ENCODE data around the gene DPP8.
"Not testable (repeated sequence)": the region's sequence is repeated elsewhere in the genome, so short reads cannot be mapped to it uniquely, and the experiment has no call there.

Gene DPP8

GRCh38 chr15:65516997-65517865 is at the start of gene DPP8:
TSS of gene DPP8 (minus strand) at chr15:65517689. CDS start at chr15:65512553, 5,136 bp downstream.
- H3K4me1 ChIP-seq (ENCODE audit: control insufficient read depth in 2 of 2, insufficient read depth in 2 of 2, low read length in 2 of 2) = peaks cover 12 to 15% of the 10 kb centered on the region in 2 donors
- H3K27ac ChIP-seq (ENCODE audit: low read depth in 2 of 2, low read length in 2 of 2) = peak within 1 kb of the TSS; percentile 80 to 96

GRCh38 chr15:65561934-65562333 is 44.4 kb upstream of the DPP8 start:
- Histone ChIP-seq H3K9me3 (ENCODE audit: control insufficient read depth in 2 of 2, low read length in 2 of 2) (no peaks in the 10 kb centered on the region), H3K27ac (ENCODE audit: low read depth in 2 of 2, low read length in 2 of 2) (no peak overlapping the region), H3K27me3 (ENCODE audit: control insufficient read depth in 2 of 2, insufficient read depth in 2 of 2, low read length in 2 of 2) (no peaks in the 10 kb centered on the region), H3K4me3 (ENCODE audit: low read length in 2 of 2) (no peak overlapping the region), H3K9ac (ENCODE audit: low read depth in 1 of 2, low read length in 2 of 2) (no peak overlapping the region), H3K36me3 (ENCODE audit: control insufficient read depth in 2 of 2, insufficient read depth in 2 of 2, low read length in 2 of 2) (peaks cover 18 to 29% of the 10 kb centered on the region in 2 donors), H3K4me1 (ENCODE audit: control insufficient read depth in 2 of 2, insufficient read depth in 2 of 2, low read length in 2 of 2) (no peaks in the 10 kb centered on the region)

More at GRCh38 chr15:65516997-65517865, at the start of gene DPP8:
- peaks cover 1 to 5% of the 10 kb centered on the region in 2 donors for H3K36me3 ChIP-seq (ENCODE audit: control insufficient read depth in 2 of 2, insufficient read depth in 2 of 2, low read length in 2 of 2)
- H3K27me3 ChIP-seq (ENCODE audit: control insufficient read depth in 2 of 2, insufficient read depth in 2 of 2, low read length in 2 of 2) = no peaks in the 10 kb centered on the region
- no peaks in the 10 kb centered on the region for H3K9me3 ChIP-seq (ENCODE audit: control insufficient read depth in 2 of 2, low read length in 2 of 2)
- peak within 1 kb of the TSS; percentile 81 to 87 for H3K4me3 ChIP-seq (ENCODE audit: low read length in 2 of 2)
- peak within 1 kb of the TSS; percentile 83 to 85 for H3K9ac ChIP-seq (ENCODE audit: low read depth in 1 of 2, low read length in 2 of 2)

GRCh38 chr15:65559941-65560340 is 42.5 kb upstream of the DPP8 start:
- no peak overlapping the region for H3K4me3 ChIP-seq (ENCODE audit: low read length in 2 of 2)
- H3K4me1 ChIP-seq (ENCODE audit: control insufficient read depth in 2 of 2, insufficient read depth in 2 of 2, low read length in 2 of 2) = no peaks in the 10 kb centered on the region
- no peaks in the 10 kb centered on the region for H3K27me3 ChIP-seq (ENCODE audit: control insufficient read depth in 2 of 2, insufficient read depth in 2 of 2, low read length in 2 of 2)
- H3K9ac ChIP-seq (ENCODE audit: low read depth in 1 of 2, low read length in 2 of 2) = no peak overlapping the region
- H3K27ac ChIP-seq (ENCODE audit: low read depth in 2 of 2, low read length in 2 of 2) = no peak overlapping the region
- no peaks in the 10 kb centered on the region for H3K9me3 ChIP-seq (ENCODE audit: control insufficient read depth in 2 of 2, low read length in 2 of 2)
- peaks cover 23 to 37% of the 10 kb centered on the region in 2 donors for H3K36me3 ChIP-seq (ENCODE audit: control insufficient read depth in 2 of 2, insufficient read depth in 2 of 2, low read length in 2 of 2)

GRCh38 chr15:65558997-65559760 is 41.7 kb upstream of the DPP8 start:
- no peaks in the 10 kb centered on the region for H3K9me3 ChIP-seq (ENCODE audit: control insufficient read depth in 2 of 2, low read length in 2 of 2)
- peaks cover 21 to 36% of the 10 kb centered on the region in 2 donors for H3K36me3 ChIP-seq (ENCODE audit: control insufficient read depth in 2 of 2, insufficient read depth in 2 of 2, low read length in 2 of 2)
- no peaks in the 10 kb centered on the region for H3K4me1 ChIP-seq (ENCODE audit: control insufficient read depth in 2 of 2, insufficient read depth in 2 of 2, low read length in 2 of 2)
- no peaks in the 10 kb centered on the region for H3K27me3 ChIP-seq (ENCODE audit: control insufficient read depth in 2 of 2, insufficient read depth in 2 of 2, low read length in 2 of 2)
- H3K9ac ChIP-seq (ENCODE audit: low read depth in 1 of 2, low read length in 2 of 2) = no peak overlapping the region
- no peak overlapping the region for H3K4me3 ChIP-seq (ENCODE audit: low read length in 2 of 2)
- H3K27ac ChIP-seq (ENCODE audit: low read depth in 2 of 2, low read length in 2 of 2) = no peak overlapping the region

GRCh38 chr15:65558336-65558735 is 40.8 kb upstream of the DPP8 start:
- Histone ChIP-seq H3K36me3 (ENCODE audit: control insufficient read depth in 2 of 2, insufficient read depth in 2 of 2, low read length in 2 of 2) (peaks cover 16 to 34% of the 10 kb centered on the region in 2 donors), H3K27ac (ENCODE audit: low read depth in 2 of 2, low read length in 2 of 2) (no peak overlapping the region), H3K27me3 (ENCODE audit: control insufficient read depth in 2 of 2, insufficient read depth in 2 of 2, low read length in 2 of 2) (no peaks in the 10 kb centered on the region), H3K4me3 (ENCODE audit: low read length in 2 of 2) (no peak overlapping the region), H3K4me1 (ENCODE audit: control insufficient read depth in 2 of 2, insufficient read depth in 2 of 2, low read length in 2 of 2) (no peaks in the 10 kb centered on the region), H3K9ac (ENCODE audit: low read depth in 1 of 2, low read length in 2 of 2) (no peak overlapping the region), H3K9me3 (ENCODE audit: control insufficient read depth in 2 of 2, low read length in 2 of 2) (no peaks in the 10 kb centered on the region)

- Histone ChIP-seq H3K36me3 (ENCODE audit: control insufficient read depth in 2 of 2, insufficient read depth in 2 of 2, low read length in 2 of 2) (peaks cover 16 to 28% of the 10 kb centered on the region in 2 donors), H3K27ac (ENCODE audit: low read depth in 2 of 2, low read length in 2 of 2) (no peak overlapping the region), H3K9me3 (ENCODE audit: control insufficient read depth in 2 of 2, low read length in 2 of 2) (no peaks in the 10 kb centered on the region), H3K4me1 (ENCODE audit: control insufficient read depth in 2 of 2, insufficient read depth in 2 of 2, low read length in 2 of 2) (no peaks in the 10 kb centered on the region), H3K27me3 (ENCODE audit: control insufficient read depth in 2 of 2, insufficient read depth in 2 of 2, low read length in 2 of 2) (no peaks in the 10 kb centered on the region), H3K9ac (ENCODE audit: low read depth in 1 of 2, low read length in 2 of 2) (no peak overlapping the region), H3K4me3 (ENCODE audit: low read length in 2 of 2) (no peak overlapping the region)
These were observed 39.1 kb upstream of the DPP8 start for GRCh38 chr15:65556622-65557021.

- Histone ChIP-seq H3K27me3 (ENCODE audit: control insufficient read depth in 2 of 2, insufficient read depth in 2 of 2, low read length in 2 of 2) (no peaks in the 10 kb centered on the region), H3K4me3 (ENCODE audit: low read length in 2 of 2) (no peak overlapping the region), H3K9me3 (ENCODE audit: control insufficient read depth in 2 of 2, low read length in 2 of 2) (no peaks in the 10 kb centered on the region), H3K36me3 (ENCODE audit: control insufficient read depth in 2 of 2, insufficient read depth in 2 of 2, low read length in 2 of 2) (peaks cover 8 to 23% of the 10 kb centered on the region in 2 donors), H3K27ac (ENCODE audit: low read depth in 2 of 2, low read length in 2 of 2) (no peak overlapping the region), H3K4me1 (ENCODE audit: control insufficient read depth in 2 of 2, insufficient read depth in 2 of 2, low read length in 2 of 2) (no peaks in the 10 kb centered on the region), H3K9ac (ENCODE audit: low read depth in 1 of 2, low read length in 2 of 2) (no peak overlapping the region)
These were observed 36.2 kb upstream of the DPP8 start for GRCh38 chr15:65553691-65554090.

GRCh38 chr15:65552851-65553250 is 35.4 kb upstream of the DPP8 start:
- not testable (repeated sequence) for H3K4me1 ChIP-seq (ENCODE audit: control insufficient read depth in 2 of 2, insufficient read depth in 2 of 2, low read length in 2 of 2); H3K9ac ChIP-seq (ENCODE audit: low read depth in 1 of 2, low read length in 2 of 2); H3K27me3 ChIP-seq (ENCODE audit: control insufficient read depth in 2 of 2, insufficient read depth in 2 of 2, low read length in 2 of 2); H3K27ac ChIP-seq (ENCODE audit: low read depth in 2 of 2, low read length in 2 of 2); H3K4me3 ChIP-seq (ENCODE audit: low read length in 2 of 2); H3K9me3 ChIP-seq (ENCODE audit: control insufficient read depth in 2 of 2, low read length in 2 of 2)
- peaks cover 6 to 17% of the 10 kb centered on the region in 2 donors for H3K36me3 ChIP-seq (ENCODE audit: control insufficient read depth in 2 of 2, insufficient read depth in 2 of 2, low read length in 2 of 2)

GRCh38 chr15:65551183-65551582 is 33.7 kb upstream of the DPP8 start:
- Histone ChIP-seq H3K4me1 (ENCODE audit: control insufficient read depth in 2 of 2, insufficient read depth in 2 of 2, low read length in 2 of 2) (no peaks in the 10 kb centered on the region), H3K27me3 (ENCODE audit: control insufficient read depth in 2 of 2, insufficient read depth in 2 of 2, low read length in 2 of 2) (no peaks in the 10 kb centered on the region), H3K9ac (ENCODE audit: low read depth in 1 of 2, low read length in 2 of 2) (no peak overlapping the region), H3K27ac (ENCODE audit: low read depth in 2 of 2, low read length in 2 of 2) (no peak overlapping the region), H3K4me3 (ENCODE audit: low read length in 2 of 2) (no peak overlapping the region), H3K36me3 (ENCODE audit: control insufficient read depth in 2 of 2, insufficient read depth in 2 of 2, low read length in 2 of 2) (peaks cover under 1 to 7% of the 10 kb centered on the region in 2 donors), H3K9me3 (ENCODE audit: control insufficient read depth in 2 of 2, low read length in 2 of 2) (no peaks in the 10 kb centered on the region)

- Histone ChIP-seq H3K9ac (ENCODE audit: low read depth in 1 of 2, low read length in 2 of 2) (no peak overlapping the region), H3K4me1 (ENCODE audit: control insufficient read depth in 2 of 2, insufficient read depth in 2 of 2, low read length in 2 of 2) (no peaks in the 10 kb centered on the region), H3K36me3 (ENCODE audit: control insufficient read depth in 2 of 2, insufficient read depth in 2 of 2, low read length in 2 of 2) (peaks cover 0 to 7% of the 10 kb centered on the region in 2 donors), H3K27ac (ENCODE audit: low read depth in 2 of 2, low read length in 2 of 2) (no peak overlapping the region), H3K9me3 (ENCODE audit: control insufficient read depth in 2 of 2, low read length in 2 of 2) (no peaks in the 10 kb centered on the region), H3K4me3 (ENCODE audit: low read length in 2 of 2) (no peak overlapping the region), H3K27me3 (ENCODE audit: control insufficient read depth in 2 of 2, insufficient read depth in 2 of 2, low read length in 2 of 2) (no peaks in the 10 kb centered on the region)
These were observed 33.2 kb upstream of the DPP8 start for GRCh38 chr15:65550681-65551098.
